ENCODE measurements around the gene ACTL7A.

Gene ACTL7A

GRCh38 chr9:108869092-108869725 lies 7.1 kb downstream of the ACTL7A start:
- peaks cover 30 to 50% (median 43%) of the 10 kb centered on the region in 5 donors for H3K36me3 ChIP-seq (ENCODE audit: control insufficient read depth in 5 of 5, insufficient read depth in 5 of 5, low read length in 5 of 5)
- no peak overlapping the region for H3K9ac ChIP-seq (ENCODE audit: low read length in 5 of 5)
- no peak overlapping the region for H3K27ac ChIP-seq (ENCODE audit: low read depth, low read length)
- no peaks in the 10 kb centered on the region for H3K9me3 ChIP-seq (ENCODE audit: control insufficient read depth in 5 of 5, low read length in 5 of 5)
- H3K4me1 ChIP-seq (ENCODE audit: control insufficient read depth in 5 of 5, insufficient read depth in 5 of 5, low read length in 5 of 5), result no peaks in the 10 kb centered on the region
- no peaks in the 10 kb centered on the region for H3K27me3 ChIP-seq (ENCODE audit: control insufficient read depth in 5 of 5, insufficient read depth in 4 of 5, low read length in 5 of 5)
- H3K4me3 ChIP-seq (ENCODE audit: low read depth in 1 of 5, low read length in 5 of 5), result no peak overlapping the region

- Histone ChIP-seq H3K27me3 (ENCODE audit: control insufficient read depth in 5 of 5, insufficient read depth in 4 of 5, low read length in 5 of 5) (no peaks in the 10 kb centered on the region), H3K4me1 (ENCODE audit: control insufficient read depth in 5 of 5, insufficient read depth in 5 of 5, low read length in 5 of 5) (no peaks in the 10 kb centered on the region), H3K4me3 (ENCODE audit: low read depth in 1 of 5, low read length in 5 of 5) (no peak overlapping the region)
Measured at GRCh38 chr9:108874058-108874788, 12.2 kb downstream of the ACTL7A start.

GRCh38 chr9:108876425-108876824 lies 14.4 kb downstream of the ACTL7A start:
- Histone ChIP-seq H3K9ac (ENCODE audit: low read length in 5 of 5) (no peak overlapping the region), H3K27ac (ENCODE audit: low read depth, low read length) (no peak overlapping the region), H3K4me1 (ENCODE audit: control insufficient read depth in 5 of 5, insufficient read depth in 5 of 5, low read length in 5 of 5) (no peaks in the 10 kb centered on the region), H3K27me3 (ENCODE audit: control insufficient read depth in 5 of 5, insufficient read depth in 4 of 5, low read length in 5 of 5) (no peaks in the 10 kb centered on the region), H3K36me3 (ENCODE audit: control insufficient read depth in 5 of 5, insufficient read depth in 5 of 5, low read length in 5 of 5) (peaks cover 67 to 90% (median 81%) of the 10 kb centered on the region in 5 donors), H3K9me3 (ENCODE audit: control insufficient read depth in 5 of 5, low read length in 5 of 5) (no peaks in the 10 kb centered on the region), H3K4me3 (ENCODE audit: low read depth in 1 of 5, low read length in 5 of 5) (no peak overlapping the region)

More at GRCh38 chr9:108874058-108874788, 12.2 kb downstream of the ACTL7A start:
- H3K36me3 ChIP-seq (ENCODE audit: control insufficient read depth in 5 of 5, insufficient read depth in 5 of 5, low read length in 5 of 5), result peaks cover 55 to 87% (median 75%) of the 10 kb centered on the region in 5 donors
- no peak overlapping the region for H3K27ac ChIP-seq (ENCODE audit: low read depth, low read length)
- no peaks in the 10 kb centered on the region for H3K9me3 ChIP-seq (ENCODE audit: control insufficient read depth in 5 of 5, low read length in 5 of 5)
- no peak overlapping the region for H3K9ac ChIP-seq (ENCODE audit: low read length in 5 of 5)

- Histone ChIP-seq H3K4me3 (ENCODE audit: low read depth in 1 of 5, low read length in 5 of 5) (no peak overlapping the region), H3K9ac (ENCODE audit: low read length in 5 of 5) (no peak overlapping the region), H3K4me1 (ENCODE audit: control insufficient read depth in 5 of 5, insufficient read depth in 5 of 5, low read length in 5 of 5) (no peaks in the 10 kb centered on the region), H3K27me3 (ENCODE audit: control insufficient read depth in 5 of 5, insufficient read depth in 4 of 5, low read length in 5 of 5) (no peaks in the 10 kb centered on the region), H3K9me3 (ENCODE audit: control insufficient read depth in 5 of 5, low read length in 5 of 5) (no peaks in the 10 kb centered on the region), H3K27ac (ENCODE audit: low read depth, low read length) (no peak overlapping the region), H3K36me3 (ENCODE audit: control insufficient read depth in 5 of 5, insufficient read depth in 5 of 5, low read length in 5 of 5) (peaks cover 65 to 92% (median 80%) of the 10 kb centered on the region in 5 donors)
Measured at GRCh38 chr9:108877524-108877923, 15.5 kb downstream of the ACTL7A start.

- Histone ChIP-seq H3K4me3 (ENCODE audit: low read depth in 1 of 5, low read length in 5 of 5) (no peak overlapping the region), H3K4me1 (ENCODE audit: control insufficient read depth in 5 of 5, insufficient read depth in 5 of 5, low read length in 5 of 5) (peaks cover 0 to 8% (median 0%) of the 10 kb centered on the region in 5 donors), H3K9ac (ENCODE audit: low read length in 5 of 5) (no peak overlapping the region), H3K9me3 (ENCODE audit: control insufficient read depth in 5 of 5, low read length in 5 of 5) (no peaks in the 10 kb centered on the region), H3K36me3 (ENCODE audit: control insufficient read depth in 5 of 5, insufficient read depth in 5 of 5, low read length in 5 of 5) (peaks cover 42 to 70% (median 61%) of the 10 kb centered on the region in 5 donors), H3K27ac (ENCODE audit: low read depth, low read length) (no peak overlapping the region), H3K27me3 (ENCODE audit: control insufficient read depth in 5 of 5, insufficient read depth in 4 of 5, low read length in 5 of 5) (no peaks in the 10 kb centered on the region)
Measured at GRCh38 chr9:108880738-108881316, 18.8 kb downstream of the ACTL7A start.

- H3K4me1 ChIP-seq (ENCODE audit: control insufficient read depth in 5 of 5, insufficient read depth in 5 of 5, low read length in 5 of 5), result peaks cover 0 to 8% (median 0%) of the 10 kb centered on the region in 5 donors
- no peak overlapping the region for H3K9ac ChIP-seq (ENCODE audit: low read length in 5 of 5)
- H3K36me3 ChIP-seq (ENCODE audit: control insufficient read depth in 5 of 5, insufficient read depth in 5 of 5, low read length in 5 of 5), result peaks cover 38 to 55% (median 48%) of the 10 kb centered on the region in 5 donors
- no peaks in the 10 kb centered on the region for H3K27me3 ChIP-seq (ENCODE audit: control insufficient read depth in 5 of 5, insufficient read depth in 4 of 5, low read length in 5 of 5)
- no peaks in the 10 kb centered on the region for H3K9me3 ChIP-seq (ENCODE audit: control insufficient read depth in 5 of 5, low read length in 5 of 5)
- no peak overlapping the region for H3K27ac ChIP-seq (ENCODE audit: low read depth, low read length)
- H3K4me3 ChIP-seq (ENCODE audit: low read depth in 1 of 5, low read length in 5 of 5), result no peak overlapping the region
Measured at GRCh38 chr9:108882052-108882888, 20.2 kb downstream of the ACTL7A start.

GRCh38 chr9:108883085-108883484 lies 21.0 kb downstream of the ACTL7A start:
- H3K36me3 ChIP-seq (ENCODE audit: control insufficient read depth in 5 of 5, insufficient read depth in 5 of 5, low read length in 5 of 5), result peaks cover 38 to 54% (median 48%) of the 10 kb centered on the region in 5 donors
- no peak overlapping the region for H3K27ac ChIP-seq (ENCODE audit: low read depth, low read length)
- no peaks in the 10 kb centered on the region for H3K9me3 ChIP-seq (ENCODE audit: control insufficient read depth in 5 of 5, low read length in 5 of 5)
- H3K4me1 ChIP-seq (ENCODE audit: control insufficient read depth in 5 of 5, insufficient read depth in 5 of 5, low read length in 5 of 5), result peaks cover 0 to 8% (median 0%) of the 10 kb centered on the region in 5 donors
- no peaks in the 10 kb centered on the region for H3K27me3 ChIP-seq (ENCODE audit: control insufficient read depth in 5 of 5, insufficient read depth in 4 of 5, low read length in 5 of 5)
- no peak overlapping the region for H3K4me3 ChIP-seq (ENCODE audit: low read depth in 1 of 5, low read length in 5 of 5)
- H3K9ac ChIP-seq (ENCODE audit: low read length in 5 of 5), result no peak overlapping the region

GRCh38 chr9:108884701-108885100 lies 22.6 kb downstream of the ACTL7A start:
- H3K4me3 ChIP-seq (ENCODE audit: low read depth in 1 of 5, low read length in 5 of 5), result no peak overlapping the region
- H3K27me3 ChIP-seq (ENCODE audit: control insufficient read depth in 5 of 5, insufficient read depth in 4 of 5, low read length in 5 of 5), result no peaks in the 10 kb centered on the region
- peaks cover 35 to 53% (median 43%) of the 10 kb centered on the region in 5 donors for H3K36me3 ChIP-seq (ENCODE audit: control insufficient read depth in 5 of 5, insufficient read depth in 5 of 5, low read length in 5 of 5)
- H3K9me3 ChIP-seq (ENCODE audit: control insufficient read depth in 5 of 5, low read length in 5 of 5), result no peaks in the 10 kb centered on the region
- H3K4me1 ChIP-seq (ENCODE audit: control insufficient read depth in 5 of 5, insufficient read depth in 5 of 5, low read length in 5 of 5), result peaks cover 0 to 8% (median 0%) of the 10 kb centered on the region in 5 donors
- H3K9ac ChIP-seq (ENCODE audit: low read length in 5 of 5), result no peak overlapping the region
- no peak overlapping the region for H3K27ac ChIP-seq (ENCODE audit: low read depth, low read length)

- Histone ChIP-seq H3K36me3 (ENCODE audit: control insufficient read depth in 5 of 5, insufficient read depth in 5 of 5, low read length in 5 of 5) (peaks cover 38 to 54% (median 45%) of the 10 kb centered on the region in 5 donors), H3K27ac (ENCODE audit: low read depth, low read length) (no peak overlapping the region), H3K27me3 (ENCODE audit: control insufficient read depth in 5 of 5, insufficient read depth in 4 of 5, low read length in 5 of 5) (no peaks in the 10 kb centered on the region), H3K4me1 (ENCODE audit: control insufficient read depth in 5 of 5, insufficient read depth in 5 of 5, low read length in 5 of 5) (peaks cover 0 to 8% (median 0%) of the 10 kb centered on the region in 5 donors), H3K9ac (ENCODE audit: low read length in 5 of 5) (no peak overlapping the region), H3K4me3 (ENCODE audit: low read depth in 1 of 5, low read length in 5 of 5) (no peak overlapping the region), H3K9me3 (ENCODE audit: control insufficient read depth in 5 of 5, low read length in 5 of 5) (no peaks in the 10 kb centered on the region)
Measured at GRCh38 chr9:108885643-108886348, 23.7 kb downstream of the ACTL7A start.
